CD1c-positive myeloid dendritic cell (primary cell): ENCODE data around the gene BRD3OS.

Experiments
- DNase-seq: peaks from one replicate; pipeline ENCODE4 v3.0.0-alpha.2; 2016; ENCODE audit errors: extremely low spot score

BRD3OS gene

DNA sequence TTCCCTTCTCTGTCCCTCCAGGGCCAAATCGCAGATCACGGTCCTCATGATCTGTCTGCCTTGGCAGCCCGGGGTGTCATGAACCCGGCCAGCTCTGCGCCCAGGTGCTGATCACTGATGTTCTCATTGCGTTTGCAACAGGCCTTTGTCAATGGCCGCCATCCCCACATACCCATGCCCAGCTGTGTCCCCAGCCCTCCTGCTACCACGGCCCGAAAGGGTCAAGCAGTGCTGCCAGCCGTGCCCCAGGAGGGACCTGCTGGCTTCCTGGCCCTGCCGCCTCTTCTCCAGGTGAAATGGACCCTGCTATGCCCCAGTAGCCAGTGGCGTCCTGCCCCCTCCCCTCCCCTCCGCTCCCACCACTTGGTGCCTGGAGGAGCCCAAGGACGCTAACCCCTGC, 20.4 kb upstream of the BRD3OS start:
- DNase-seq: no peak

GRCh38 chr9:134005381-134005780, 19.9 kb upstream of the BRD3OS start:
- DNase-seq: no peak

DNA sequence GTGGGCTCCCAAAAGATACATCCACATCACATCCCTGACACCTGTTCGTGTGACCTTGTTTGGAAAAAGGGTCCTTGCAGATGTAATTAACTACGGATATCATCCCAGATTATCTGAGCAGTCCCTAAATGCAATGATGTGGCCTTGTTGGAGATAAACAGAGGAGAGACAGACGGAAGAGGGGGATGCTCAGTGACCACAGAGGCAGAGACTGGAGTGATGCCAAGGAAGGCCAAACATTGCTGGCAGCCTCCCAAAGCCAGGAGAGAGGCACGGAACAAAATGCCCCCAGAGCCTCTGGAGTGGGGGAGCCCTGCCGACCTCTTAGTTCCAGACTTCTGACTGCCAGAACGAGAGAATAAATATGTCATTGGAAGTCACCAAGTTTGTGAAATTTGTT, 18.1 kb upstream of the BRD3OS start:
- DNase-seq: no peak

GRCh38 chr9:134007571-134007970, 17.7 kb upstream of the BRD3OS start:
- DNase-seq: no peak

- DNase-seq: no peak
Measured at GRCh38 chr9:134010310-134011173, 14.7 kb upstream of the BRD3OS start.

- no peak for DNase-seq
Measured at GRCh38 chr9:134011401-134011800, 13.9 kb upstream of the BRD3OS start.

DNA sequence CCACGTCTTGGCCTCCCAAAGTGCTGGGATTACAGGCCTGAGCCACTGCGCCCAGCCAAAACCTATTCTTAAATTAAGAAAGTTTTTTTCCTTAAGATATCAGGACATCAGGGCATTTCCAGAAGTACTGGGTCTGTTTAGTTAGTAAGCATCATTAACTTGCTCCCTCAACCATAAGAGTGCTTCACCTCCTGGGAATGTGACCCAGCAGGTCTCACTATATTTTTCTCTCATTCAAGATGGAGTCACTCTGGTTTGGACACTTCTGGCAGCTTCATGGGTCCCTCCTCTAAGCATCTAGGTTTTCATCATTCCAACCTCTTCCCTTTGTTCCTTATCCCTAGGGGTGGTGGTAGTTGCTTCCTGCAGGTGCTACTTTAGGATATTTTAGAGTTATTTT, 10.3 kb upstream of the BRD3OS start:
- DNase-seq: no peak

- no peak for DNase-seq
Measured at GRCh38 chr9:134024214-134024792, 978 bp upstream of the BRD3OS start.

- DNase-seq: peak; percentile 43
Measured at GRCh38 chr9:134025606-134026541, 593 bp downstream of the BRD3OS start.

DNA sequence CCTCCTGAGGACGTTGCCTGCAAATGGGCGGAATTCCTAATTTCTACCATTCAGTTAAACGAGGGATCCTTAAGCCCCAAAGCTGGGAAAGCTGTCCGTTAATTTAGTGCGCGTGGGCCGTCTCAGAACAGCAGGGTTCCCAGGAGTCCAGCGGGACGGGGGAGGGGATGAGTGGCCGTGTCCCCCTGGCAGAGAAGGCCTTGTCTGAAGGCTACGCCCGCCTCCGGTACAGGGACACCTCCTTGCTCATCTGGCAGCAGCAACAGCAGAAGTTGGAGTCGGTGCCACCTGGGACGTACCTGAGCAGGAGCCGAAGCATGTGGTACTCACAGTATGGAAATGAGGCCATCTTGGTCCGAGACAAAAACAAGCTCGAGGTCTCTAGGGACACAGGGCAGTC, 1.3 kb downstream of the BRD3OS start:
- no peak for DNase-seq

GRCh38 chr9:134026981-134027380, 1.7 kb downstream of the BRD3OS start:
- DNase-seq: no peak

GRCh38 chr9:134027561-134027960, 2.3 kb downstream of the BRD3OS start:
- no peak for DNase-seq

GRCh38 chr9:134028076-134028475, 2.8 kb downstream of the BRD3OS start:
- no peak for DNase-seq

- DNase-seq: no peak
Measured at GRCh38 chr9:134028575-134029247, 3.4 kb downstream of the BRD3OS start.

DNA sequence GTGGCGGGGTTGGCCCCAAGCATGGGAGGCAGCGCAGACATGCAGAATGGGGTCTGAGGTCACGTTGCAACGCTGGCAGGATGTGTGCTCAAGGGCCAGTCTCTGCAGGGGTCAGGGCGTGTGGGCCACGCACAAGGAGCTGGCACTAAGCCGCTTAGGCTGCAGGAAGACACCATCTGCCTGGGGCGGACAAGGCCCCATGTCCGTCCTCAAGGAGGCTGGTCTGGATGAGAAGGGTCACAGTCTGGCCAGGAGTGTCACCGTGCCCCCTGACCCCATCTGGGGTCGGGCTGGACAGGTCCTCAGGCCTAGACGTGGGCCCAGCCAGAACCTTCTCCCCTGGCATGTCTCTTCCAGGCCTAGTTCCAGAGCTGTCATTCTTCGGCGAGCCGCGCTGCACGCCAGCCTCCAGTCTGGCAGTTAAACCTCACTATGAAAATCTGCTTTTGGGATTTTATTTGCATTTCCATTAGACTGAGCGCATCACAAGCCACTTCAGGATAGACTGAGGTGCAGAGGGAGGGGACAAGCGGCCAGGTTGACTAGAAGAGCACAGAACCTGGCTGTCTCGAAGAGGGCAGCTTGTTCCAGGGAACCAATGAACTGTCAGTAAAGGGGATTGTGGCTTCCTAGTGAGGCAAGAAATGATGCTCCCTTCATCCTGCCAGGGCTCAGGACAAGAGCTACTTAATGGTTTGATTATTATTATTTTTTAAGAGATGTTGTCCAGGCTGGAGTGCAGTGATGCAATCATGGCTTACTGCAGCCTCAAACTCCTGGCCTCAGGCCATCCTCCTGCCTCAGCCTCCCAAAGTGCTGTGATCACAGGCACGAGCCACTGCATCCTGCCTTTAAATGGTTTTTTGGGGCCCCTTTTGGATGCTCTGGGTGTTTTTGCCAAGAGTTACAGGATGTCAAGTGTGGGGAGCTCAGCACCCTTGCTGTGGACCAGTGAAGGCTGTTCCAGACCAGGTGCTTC, 4.3 kb downstream of the BRD3OS start:
- DNase-seq: no peak

GRCh38 chr9:134030821-134031470, 5.7 kb downstream of the BRD3OS start:
- DNase-seq: no peak

- DNase-seq: no peak
Measured at GRCh38 chr9:134031783-134032182, 6.5 kb downstream of the BRD3OS start.

DNA sequence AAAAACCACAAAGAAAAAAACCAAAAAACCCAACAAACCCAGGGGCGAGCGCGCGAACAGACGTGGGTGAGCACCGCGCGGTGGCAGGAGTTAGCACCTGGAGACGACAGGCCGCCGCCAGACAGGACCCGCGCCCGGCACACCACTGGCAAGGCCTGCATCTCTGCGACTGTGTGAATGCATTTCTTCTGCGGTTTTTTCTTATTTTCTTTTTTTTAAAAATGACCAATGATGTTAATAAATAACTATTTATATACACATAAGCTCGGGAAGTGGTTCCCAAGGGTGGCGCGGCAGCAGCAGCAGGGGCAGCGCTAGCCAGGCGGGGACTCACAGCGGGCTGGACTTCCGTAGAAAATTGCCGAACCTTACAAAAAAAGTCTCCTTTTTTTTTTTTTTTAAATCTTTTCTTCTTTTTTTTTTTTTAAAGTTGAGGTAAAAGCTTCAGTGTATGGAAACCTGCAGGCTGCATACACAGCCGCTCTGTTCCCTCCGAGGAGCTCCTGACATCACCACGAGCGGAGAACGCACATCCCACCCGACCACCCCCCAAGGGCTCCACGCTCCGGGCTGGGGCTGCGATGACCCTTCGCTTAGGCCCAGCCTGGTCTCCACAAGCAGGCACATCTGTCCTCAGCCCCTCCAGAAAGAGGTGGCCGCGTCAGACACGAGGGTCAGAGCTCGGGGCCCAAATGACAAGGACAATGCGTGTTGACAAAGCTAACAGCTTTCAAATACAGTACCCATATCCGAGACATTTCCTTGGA, 7.4 kb downstream of the BRD3OS start:
- no peak for DNase-seq

DNA sequence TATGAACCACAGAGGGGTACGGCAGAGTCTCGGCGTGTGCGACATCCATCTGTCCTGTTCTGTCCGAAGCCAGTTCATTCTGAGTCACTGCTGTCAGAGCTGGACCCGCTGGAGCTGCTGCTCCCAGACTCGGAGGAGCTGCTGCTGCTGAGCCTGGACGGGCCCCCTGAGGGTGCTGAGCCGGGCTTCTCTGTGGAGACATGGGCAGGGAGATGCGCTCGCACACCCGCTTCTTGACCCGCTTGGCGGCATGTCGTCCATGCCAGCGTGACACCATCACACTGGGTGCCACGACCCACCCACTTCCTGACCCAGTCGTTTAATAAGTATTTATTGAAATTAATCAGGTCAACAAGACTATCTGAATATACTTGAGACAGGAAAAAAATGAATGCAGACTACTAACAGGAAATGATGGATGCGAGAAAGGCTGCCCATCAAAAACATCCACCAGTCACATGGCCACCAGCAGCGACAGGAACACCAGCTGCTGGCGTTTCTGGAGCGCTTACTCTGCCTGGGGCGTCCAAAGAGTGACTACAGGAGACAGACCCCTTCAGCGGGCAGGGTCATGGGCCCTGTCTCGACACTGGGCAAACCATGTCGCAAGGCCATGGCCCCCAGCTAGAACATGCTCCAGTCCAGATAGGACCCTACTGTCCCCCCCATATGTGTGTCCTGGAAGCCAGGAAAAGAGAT, 8.4 kb downstream of the BRD3OS start:
- DNase-seq: no peak
